GM12878 (cell line): ENCODE data around the gene CFAP97. TPM values are rescaled to one million over a fixed set of nuclear protein-coding genes. Genes with fewer than 3 reads are reported as not detected.
"Not testable (repeated sequence)": the region's sequence is repeated elsewhere in the genome, so short reads cannot be mapped to it uniquely, and the experiment has no call there.

Experiments
- ATAC-seq: fragments of 200-7000 bp; cut with Tn5 transposase; 3 replicates; pipeline ENCODE4 v1.9.1; 2020; ENCODE audit warnings: mild to moderate bottlenecking, moderate library complexity
- BruUV-seq: library from RNA; stranded (reverse); fragments of 400-500 nt; replicated peaks from 2 replicates; lab custom pipeline; 2021; lab: Mats Ljungman, UMichigan
- CTCF ChIA-PET: fragments of 300-600 bp; sonication (Branson Sonifier 250); formaldehyde crosslinking; extraction: SDS; loops from one replicate; lab custom pipeline; 2021; ENCODE audit warnings: inconsistent platforms; lab: Yijun Ruan, JAX
- POLR2A ChIA-PET: fragments of 350-600 bp; formaldehyde crosslinking; extraction: SDS; loops from one replicate; lab custom pipeline; 2021; ENCODE audit warnings: inconsistent platforms; lab: Charles Lee
- RAD21 ChIA-PET: fragments of 300-600 bp; sonication (Branson Sonifier 250); formaldehyde crosslinking; loops from one replicate; lab custom pipeline; 2023; ENCODE audit warnings: antibody characterized with exemption; ENCODE audit not compliant: unreplicated experiment; lab: Charles Lee
- SMC1A ChIA-PET: fragments of 300-600 bp; sonication (Branson Sonifier 250); formaldehyde crosslinking; loops from one replicate; lab custom pipeline; 2023; ENCODE audit not compliant: unreplicated experiment, uncharacterized antibody; lab: Charles Lee
- DNase-seq: peaks from one replicate; pipeline ENCODE4 v3.0.0-alpha.2; 2011; ENCODE audit warnings: low read depth, low spot score
- FAIRE-seq: peaks from 3 replicates; lab custom pipeline; 2011; peaks lifted over from hg19 to GRCh38; lab: Jason Lieb, UNC
- H2AFZ ChIP-seq: 2 replicates; pipeline ENCODE4 v1.6.0; 2011; ENCODE audit warnings: low read depth, low read length, control low read depth; ENCODE audit not compliant: control insufficient read depth
- H3K27ac ChIP-seq: 2 replicates; pipeline ENCODE4 v1.5.1; 2011; ENCODE audit warnings: control low read depth; ENCODE audit not compliant: control insufficient read depth, insufficient read depth
- H3K27me3 ChIP-seq, 2 experiments: replicated peaks in 1 of 2; 2 replicates each; pipeline versions ENCODE4 v1.6.0 to v1.6.1; 2011; ENCODE audit warnings: low read length in 1 of 2; ENCODE audit not compliant: control insufficient read depth in 2 of 2, insufficient read depth in 2 of 2
- H3K36me3 ChIP-seq, 2 experiments: 2 replicates each; pipeline ENCODE4 v1.5.1; 2011; ENCODE audit warnings: low read length in 1 of 2; ENCODE audit not compliant: control insufficient read depth in 2 of 2, insufficient read depth in 2 of 2
- H3K4me1 ChIP-seq: 2 replicates; pipeline ENCODE4 v1.6.1; 2011; ENCODE audit warnings: mild to moderate bottlenecking, low read length, moderate library complexity, mixed read lengths; ENCODE audit not compliant: control insufficient read depth, insufficient read depth
- H3K4me2 ChIP-seq: 2 replicates; pipeline ENCODE4 v1.6.0; 2011; ENCODE audit warnings: control low read depth; ENCODE audit not compliant: control insufficient read depth, insufficient read depth
- H3K4me3 ChIP-seq: fragments of 200-600 bp; sonication (generic); 2 replicates; pipeline ENCODE4 v1.5.1; 2016
- H3K79me2 ChIP-seq: 2 replicates; pipeline ENCODE4 v1.6.0; 2011; ENCODE audit warnings: low read length; ENCODE audit not compliant: control insufficient read depth, insufficient read depth
- H3K9ac ChIP-seq: 2 replicates; pipeline ENCODE4 v1.8.0; 2011; ENCODE audit warnings: low read length, control low read depth, mixed read lengths; ENCODE audit not compliant: control insufficient read depth, insufficient read depth
- H3K9me3 ChIP-seq: replicated peaks from 3 replicates; pipeline ENCODE4 v1.5.1; 2011; ENCODE audit warnings: mild to moderate bottlenecking, low read length; ENCODE audit not compliant: control insufficient read depth, insufficient read depth
- H4K20me1 ChIP-seq: 2 replicates; pipeline ENCODE4 v1.6.0; 2011; ENCODE audit not compliant: control insufficient read depth, insufficient read depth
- CREM ChIP-seq: IDR thresholded peaks from 2 replicates; pipeline ENCODE4 v1.6.1; 2014; ENCODE audit warnings: antibody characterized with exemption, low read depth
- MTA3 ChIP-seq: IDR thresholded peaks from 2 replicates; pipeline ENCODE4 v1.6.1; 2012; ENCODE audit warnings: low read length, inconsistent platforms, borderline replicate concordance
- NFYB ChIP-seq: IDR thresholded peaks from 2 replicates; pipeline ENCODE4 v1.6.1; 2011; ENCODE audit warnings: low read depth, mild to moderate bottlenecking, low read length, improper control_type of control experiment, moderate library complexity; ENCODE audit not compliant: insufficient read depth
- PAX5 ChIP-seq: IDR thresholded peaks from 2 replicates; pipeline ENCODE4 v1.6.1; 2011; ENCODE audit warnings: low read depth, low read length, borderline replicate concordance
- TCF3 ChIP-seq: IDR thresholded peaks from 2 replicates; pipeline ENCODE4 v1.6.1; 2012; ENCODE audit warnings: low read depth, mild to moderate bottlenecking, low read length, borderline replicate concordance; ENCODE audit not compliant: insufficient read depth
- ZBED1 ChIP-seq: IDR thresholded peaks from 2 replicates; pipeline ENCODE4 v1.6.1; 2016; ENCODE audit warnings: borderline replicate concordance
- WGBS: methylation state at CpG from one replicate; pipeline ENCODE4 v1.1.6; 2016; ENCODE audit warnings: low lambda C conversion rate; ENCODE audit not compliant: insufficient replicate concordance, insufficient coverage; ENCODE audit errors: missing lambda C conversion rate; 5-methylcytosine and 5-hydroxymethylcytosine counted together
- in situ Hi-C: fragments of 300-500 bp; cut with MboI; formaldehyde crosslinking; loops from 9 replicates; pipeline ENCODE4 v1.14.3; 2018; ENCODE audit warnings: mixed read lengths
- intact Hi-C: fragments of 100-400 bp; cut with micrococcal nuclease; formaldehyde crosslinking; loops from one replicate; pipeline ENCODE4 v1.14.2; 2022; ENCODE audit not compliant: unreplicated experiment
- polyA plus RNA-seq, 11 experiments: library from polyadenylated mRNA; depleted of rRNA in 4 of 11; unstranded in 6 of 11; stranded (reverse) in 5 of 11; fragments of >200 nt; fragmentation: Nextera tagmentation in 4 of 11; fragmentation: Illumina TruSeq in 1 of 11; extraction: Ambion mirVana in 4 of 11; extraction: Trizol in 1 of 11; gene quantifications; 1 replicate in 1 of 11; 2 replicates in 10 of 11; pipeline versions ENCODE4 v1.2.1 to v1.2.3, GENCODE V29; 2011 to 2016; ENCODE audit warnings: inconsistent platforms in 2 of 11, missing spikeins in 2 of 11, low read depth in 1 of 11
- total RNA-seq, 4 experiments: library from RNA; depleted of rRNA in 3 of 4; stranded (reverse); fragments of >200 nt in 3 of 4; fragmentation: Illumina TruSeq in 1 of 4; extraction: Trizol in 1 of 4; gene quantifications; 2 replicates each; pipeline versions ENCODE4 v1.2.1 to v1.2.3, GENCODE V29; 2013 to 2021
- TF ChIP-seq, protein P1 (sequence below): fragments of 450-650 bp; IDR thresholded peaks from 2 replicates; pipeline ENCODE4 v1.6.1; 2017; ENCODE audit warnings: mild to moderate bottlenecking
- TF ChIP-seq, protein P2 (sequence below): fragments of 450-650 bp; IDR thresholded peaks from 2 replicates; pipeline ENCODE4 v1.6.1; 2016; ENCODE audit warnings: mild to moderate bottlenecking, moderate library complexity, borderline replicate concordance
- TF ChIP-seq, protein P3 (sequence below): fragments of 450-650 bp; IDR thresholded peaks from 2 replicates; pipeline ENCODE4 v1.6.1; 2017; ENCODE audit warnings: mild to moderate bottlenecking, moderate library complexity

The CFAP97 gene
- total and polyA plus RNA-seq, 10 of the 15 experiments (the other 5 are each of a cell fraction or from before 2014, with no cell fraction given) = 26.4 to 62.7 (median 48.0) TPM

DNA sequence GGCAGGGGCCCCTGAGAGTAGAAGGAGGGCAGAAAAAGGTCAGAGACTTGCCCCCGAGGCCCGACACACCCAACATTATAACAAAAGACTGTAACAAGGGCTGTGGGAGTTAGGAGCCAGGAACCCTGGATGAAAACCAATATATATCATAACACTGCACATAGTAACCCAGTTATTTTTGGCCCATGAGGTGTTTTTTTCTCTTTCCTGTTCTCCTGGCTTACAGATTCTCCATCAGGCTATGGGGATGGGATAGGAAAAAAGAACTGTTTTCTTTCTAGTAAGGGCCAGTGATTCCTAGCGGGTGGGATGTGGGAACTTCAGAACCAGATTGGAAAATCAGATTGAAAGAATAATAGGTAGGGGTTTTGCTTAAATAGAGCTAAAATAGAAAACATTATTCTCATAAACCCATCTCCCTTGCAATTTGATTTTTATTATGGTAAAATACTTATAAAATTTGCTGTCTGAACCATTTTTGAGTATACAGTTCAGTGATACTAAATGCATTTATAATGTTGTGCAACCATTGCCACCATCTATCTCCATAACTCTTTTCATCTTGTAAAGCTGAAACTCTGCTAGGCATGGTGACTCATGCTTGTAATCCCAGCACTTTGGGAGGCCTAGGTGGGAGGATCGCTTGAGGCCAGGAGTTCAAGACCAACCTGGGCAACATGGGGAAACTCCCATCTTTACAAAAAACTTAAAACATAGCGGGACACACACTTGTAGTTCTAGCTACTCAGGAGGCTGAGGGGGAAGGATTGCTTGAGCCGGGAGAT lies 39.1 kb upstream of the CFAP97 start (continued):
- TF ChIP-seq, protein P1, sequence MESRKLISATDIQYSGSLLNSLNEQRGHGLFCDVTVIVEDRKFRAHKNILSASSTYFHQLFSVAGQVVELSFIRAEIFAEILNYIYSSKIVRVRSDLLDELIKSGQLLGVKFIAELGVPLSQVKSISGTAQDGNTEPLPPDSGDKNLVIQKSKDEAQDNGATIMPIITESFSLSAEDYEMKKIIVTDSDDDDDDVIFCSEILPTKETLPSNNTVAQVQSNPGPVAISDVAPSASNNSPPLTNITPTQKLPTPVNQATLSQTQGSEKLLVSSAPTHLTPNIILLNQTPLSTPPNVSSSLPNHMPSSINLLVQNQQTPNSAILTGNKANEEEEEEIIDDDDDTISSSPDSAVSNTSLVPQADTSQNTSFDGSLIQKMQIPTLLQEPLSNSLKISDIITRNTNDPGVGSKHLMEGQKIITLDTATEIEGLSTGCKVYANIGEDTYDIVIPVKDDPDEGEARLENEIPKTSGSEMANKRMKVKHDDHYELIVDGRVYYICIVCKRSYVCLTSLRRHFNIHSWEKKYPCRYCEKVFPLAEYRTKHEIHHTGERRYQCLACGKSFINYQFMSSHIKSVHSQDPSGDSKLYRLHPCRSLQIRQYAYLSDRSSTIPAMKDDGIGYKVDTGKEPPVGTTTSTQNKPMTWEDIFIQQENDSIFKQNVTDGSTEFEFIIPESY = no peak
- no peak for TF ChIP-seq ZBED1
- no peak for TF ChIP-seq MTA3
- TF ChIP-seq, protein P2, sequence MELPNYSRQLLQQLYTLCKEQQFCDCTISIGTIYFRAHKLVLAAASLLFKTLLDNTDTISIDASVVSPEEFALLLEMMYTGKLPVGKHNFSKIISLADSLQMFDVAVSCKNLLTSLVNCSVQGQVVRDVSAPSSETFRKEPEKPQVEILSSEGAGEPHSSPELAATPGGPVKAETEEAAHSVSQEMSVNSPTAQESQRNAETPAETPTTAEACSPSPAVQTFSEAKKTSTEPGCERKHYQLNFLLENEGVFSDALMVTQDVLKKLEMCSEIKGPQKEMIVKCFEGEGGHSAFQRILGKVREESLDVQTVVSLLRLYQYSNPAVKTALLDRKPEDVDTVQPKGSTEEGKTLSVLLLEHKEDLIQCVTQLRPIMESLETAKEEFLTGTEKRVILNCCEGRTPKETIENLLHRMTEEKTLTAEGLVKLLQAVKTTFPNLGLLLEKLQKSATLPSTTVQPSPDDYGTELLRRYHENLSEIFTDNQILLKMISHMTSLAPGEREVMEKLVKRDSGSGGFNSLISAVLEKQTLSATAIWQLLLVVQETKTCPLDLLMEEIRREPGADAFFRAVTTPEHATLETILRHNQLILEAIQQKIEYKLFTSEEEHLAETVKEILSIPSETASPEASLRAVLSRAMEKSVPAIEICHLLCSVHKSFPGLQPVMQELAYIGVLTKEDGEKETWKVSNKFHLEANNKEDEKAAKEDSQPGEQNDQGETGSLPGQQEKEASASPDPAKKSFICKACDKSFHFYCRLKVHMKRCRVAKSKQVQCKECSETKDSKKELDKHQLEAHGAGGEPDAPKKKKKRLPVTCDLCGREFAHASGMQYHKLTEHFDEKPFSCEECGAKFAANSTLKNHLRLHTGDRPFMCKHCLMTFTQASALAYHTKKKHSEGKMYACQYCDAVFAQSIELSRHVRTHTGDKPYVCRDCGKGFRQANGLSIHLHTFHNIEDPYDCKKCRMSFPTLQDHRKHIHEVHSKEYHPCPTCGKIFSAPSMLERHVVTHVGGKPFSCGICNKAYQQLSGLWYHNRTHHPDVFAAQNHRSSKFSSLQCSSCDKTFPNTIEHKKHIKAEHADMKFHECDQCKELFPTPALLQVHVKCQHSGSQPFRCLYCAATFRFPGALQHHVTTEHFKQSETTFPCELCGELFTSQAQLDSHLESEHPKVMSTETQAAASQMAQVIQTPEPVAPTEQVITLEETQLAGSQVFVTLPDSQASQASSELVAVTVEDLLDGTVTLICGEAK = no peak
- TF ChIP-seq CREM = no peak
- TF ChIP-seq, protein P3, sequence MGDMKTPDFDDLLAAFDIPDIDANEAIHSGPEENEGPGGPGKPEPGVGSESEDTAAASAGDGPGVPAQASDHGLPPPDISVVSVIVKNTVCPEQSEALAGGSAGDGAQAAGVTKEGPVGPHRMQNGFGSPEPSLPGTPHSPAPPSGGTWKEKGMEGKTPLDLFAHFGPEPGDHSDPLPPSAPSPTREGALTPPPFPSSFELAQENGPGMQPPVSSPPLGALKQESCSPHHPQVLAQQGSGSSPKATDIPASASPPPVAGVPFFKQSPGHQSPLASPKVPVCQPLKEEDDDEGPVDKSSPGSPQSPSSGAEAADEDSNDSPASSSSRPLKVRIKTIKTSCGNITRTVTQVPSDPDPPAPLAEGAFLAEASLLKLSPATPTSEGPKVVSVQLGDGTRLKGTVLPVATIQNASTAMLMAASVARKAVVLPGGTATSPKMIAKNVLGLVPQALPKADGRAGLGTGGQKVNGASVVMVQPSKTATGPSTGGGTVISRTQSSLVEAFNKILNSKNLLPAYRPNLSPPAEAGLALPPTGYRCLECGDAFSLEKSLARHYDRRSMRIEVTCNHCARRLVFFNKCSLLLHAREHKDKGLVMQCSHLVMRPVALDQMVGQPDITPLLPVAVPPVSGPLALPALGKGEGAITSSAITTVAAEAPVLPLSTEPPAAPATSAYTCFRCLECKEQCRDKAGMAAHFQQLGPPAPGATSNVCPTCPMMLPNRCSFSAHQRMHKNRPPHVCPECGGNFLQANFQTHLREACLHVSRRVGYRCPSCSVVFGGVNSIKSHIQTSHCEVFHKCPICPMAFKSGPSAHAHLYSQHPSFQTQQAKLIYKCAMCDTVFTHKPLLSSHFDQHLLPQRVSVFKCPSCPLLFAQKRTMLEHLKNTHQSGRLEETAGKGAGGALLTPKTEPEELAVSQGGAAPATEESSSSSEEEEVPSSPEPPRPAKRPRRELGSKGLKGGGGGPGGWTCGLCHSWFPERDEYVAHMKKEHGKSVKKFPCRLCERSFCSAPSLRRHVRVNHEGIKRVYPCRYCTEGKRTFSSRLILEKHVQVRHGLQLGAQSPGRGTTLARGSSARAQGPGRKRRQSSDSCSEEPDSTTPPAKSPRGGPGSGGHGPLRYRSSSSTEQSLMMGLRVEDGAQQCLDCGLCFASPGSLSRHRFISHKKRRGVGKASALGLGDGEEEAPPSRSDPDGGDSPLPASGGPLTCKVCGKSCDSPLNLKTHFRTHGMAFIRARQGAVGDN = no peak
- no peak for TF ChIP-seq NFYB
- no peak for TF ChIP-seq PAX5
- TF ChIP-seq TCF3 = no peak

DNA sequence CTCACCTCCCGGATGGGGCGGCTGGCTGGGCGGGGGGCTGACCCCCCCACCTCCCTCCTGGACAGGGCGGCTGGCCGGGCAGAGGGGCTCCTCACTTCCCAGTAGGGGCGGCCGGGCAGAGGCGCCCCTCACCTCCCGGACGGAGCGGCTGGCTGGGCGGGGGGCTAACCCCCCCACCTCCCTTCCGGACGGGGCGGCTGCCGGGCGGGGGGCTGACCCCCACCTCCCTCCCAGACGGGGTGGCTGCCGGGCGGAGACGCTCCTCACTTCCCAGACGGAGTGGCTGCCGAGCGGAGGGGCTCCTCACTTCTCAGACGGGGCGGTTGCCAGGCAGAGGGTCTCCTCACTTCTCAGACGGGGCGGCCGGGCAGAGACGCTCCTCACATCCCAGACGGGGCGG lies 36.7 kb upstream of the CFAP97 start:
- BruUV-seq, CTCF ChIA-PET: not testable (repeated sequence)
- WGBS = no CpG with 5 or more reads among the region's 32 CpGs

More for the DNA sequence above, 36.7 kb upstream of the CFAP97 start:
- SMC1A ChIA-PET, H4K20me1 ChIP-seq, RAD21 ChIA-PET, H2AFZ ChIP-seq, ATAC-seq, DNase-seq, H3K4me2 ChIP-seq, H3K9me3 ChIP-seq, H3K4me3 ChIP-seq, POLR2A ChIA-PET, H3K4me1 ChIP-seq, FAIRE-seq, H3K36me3 ChIP-seq, in situ Hi-C loops, H3K27ac ChIP-seq, H3K9ac ChIP-seq, intact Hi-C loops, H3K27me3 ChIP-seq: not testable (repeated sequence)
- H3K79me2 ChIP-seq = peaks cover 75% of the 10 kb centered on the region
